ENCODE measurements around the gene HERPUD2.

- no peak for TF ChIP-seq CTCF (IDR thresholded peaks at IDR 0.05)
- no peak for TF ChIP-seq EP300 (IDR thresholded peaks at IDR 0.05)
- TF ChIP-seq POLR2AphosphoS5 (IDR thresholded peaks at IDR 0.05) = no peak
Observed at GRCh38 chr7:35717013-35717412, 22.1 kb upstream of the HERPUD2 start.
